ENCODE measurements around the gene GLIS1.

Gene GLIS1

GRCh38 chr1:53618500-53619366 lies 120.2 kb downstream of the GLIS1 start:
- FAIRE-seq (no peak), DNase-seq (ENCODE audit: low spot score) (no peak)

GRCh38 chr1:53617851-53618499 lies 121.0 kb downstream of the GLIS1 start:
- DNase-seq (ENCODE audit: low spot score) (no peak), FAIRE-seq (no peak)

GRCh38 chr1:53617382-53617781 lies 121.6 kb downstream of the GLIS1 start:
- FAIRE-seq (no peak), DNase-seq (ENCODE audit: low spot score) (no peak)

- FAIRE-seq (no peak), DNase-seq (ENCODE audit: low spot score) (no peak)
Observed at GRCh38 chr1:53616927-53617326, 122.0 kb downstream of the GLIS1 start.

- FAIRE-seq: no peak
- no peak for DNase-seq (ENCODE audit: low spot score)
Observed at GRCh38 chr1:53616511-53616910, 122.5 kb downstream of the GLIS1 start.

GRCh38 chr1:53615101-53615500 lies 123.9 kb downstream of the GLIS1 start:
- FAIRE-seq (no peak), DNase-seq (ENCODE audit: low spot score) (no peak)

GRCh38 chr1:53614231-53615021 lies 124.5 kb downstream of the GLIS1 start:
- DNase-seq (ENCODE audit: low spot score) (no peak), FAIRE-seq (no peak)

- DNase-seq (ENCODE audit: low spot score): no peak
- no peak for FAIRE-seq
Observed at GRCh38 chr1:53608676-53609075, 130.3 kb downstream of the GLIS1 start.

GRCh38 chr1:53608071-53608470 lies 130.9 kb downstream of the GLIS1 start:
- FAIRE-seq (no peak), DNase-seq (ENCODE audit: low spot score) (no peak)

- DNase-seq (ENCODE audit: low spot score) (no peak), FAIRE-seq (no peak)
Observed at GRCh38 chr1:53606651-53607051, 132.3 kb downstream of the GLIS1 start.

GRCh38 chr1:53606197-53606596 lies 132.8 kb downstream of the GLIS1 start:
- DNase-seq (ENCODE audit: low spot score) (no peak), FAIRE-seq (no peak)

GRCh38 chr1:53605181-53605580 lies 133.8 kb downstream of the GLIS1 start:
- DNase-seq (ENCODE audit: low spot score): no peak

GRCh38 chr1:53604291-53604919 lies 134.6 kb downstream of the GLIS1 start:
- FAIRE-seq: no peak
- DNase-seq (ENCODE audit: low spot score): no peak

More at GRCh38 chr1:53605181-53605580, 133.8 kb downstream of the GLIS1 start:
- no peak for FAIRE-seq

GRCh38 chr1:53603431-53603830 lies 135.5 kb downstream of the GLIS1 start:
- DNase-seq (ENCODE audit: low spot score) (no peak), FAIRE-seq (no peak)

GRCh38 chr1:53601867-53602775 lies 136.8 kb downstream of the GLIS1 start:
- no peak for FAIRE-seq
- DNase-seq (ENCODE audit: low spot score): no peak

GRCh38 chr1:53601031-53601745 lies 137.8 kb downstream of the GLIS1 start:
- no peak for DNase-seq (ENCODE audit: low spot score)

GRCh38 chr1:53600561-53600960 lies 138.4 kb downstream of the GLIS1 start:
- DNase-seq (ENCODE audit: low spot score): no peak
- FAIRE-seq: no peak

More at GRCh38 chr1:53601031-53601745, 137.8 kb downstream of the GLIS1 start:
- no peak for FAIRE-seq

- no peak for FAIRE-seq
- no peak for DNase-seq (ENCODE audit: low spot score)
Observed at GRCh38 chr1:53600001-53600400, 139.0 kb downstream of the GLIS1 start.

- DNase-seq (ENCODE audit: low spot score) (no peak), FAIRE-seq (no peak)
Observed at GRCh38 chr1:53599481-53599880, 139.5 kb downstream of the GLIS1 start.

- FAIRE-seq (no peak), DNase-seq (ENCODE audit: low spot score) (no peak)
Observed at GRCh38 chr1:53598966-53599365, 140.0 kb downstream of the GLIS1 start.
